IPS DF 4.7 (cell line): ENCODE data around the gene SEMA5A.

Experiments used
- DNase-seq: peaks from one replicate; pipeline ENCODE4 v3.0.0-alpha.2; 2013; ENCODE audit warnings: low spot score; ENCODE audit errors: extremely low read depth

The SEMA5A gene

GRCh38 chr5:9283473-9283872, 262.4 kb downstream of the SEMA5A start:
- no peak for DNase-seq

- no peak for DNase-seq
Observed at GRCh38 chr5:9283021-9283420, 262.9 kb downstream of the SEMA5A start.

- no peak for DNase-seq
Observed at GRCh38 chr5:9282211-9282610, 263.7 kb downstream of the SEMA5A start.

GRCh38 chr5:9279774-9280173, 266.1 kb downstream of the SEMA5A start:
- no peak for DNase-seq

GRCh38 chr5:9278921-9279603, 266.8 kb downstream of the SEMA5A start:
- no peak for DNase-seq

GRCh38 chr5:9269014-9269413, 276.9 kb downstream of the SEMA5A start:
- DNase-seq: no peak

GRCh38 chr5:9268226-9268625, 277.6 kb downstream of the SEMA5A start:
- DNase-seq: no peak

- no peak for DNase-seq
Observed at GRCh38 chr5:9265441-9266287, 280.2 kb downstream of the SEMA5A start.

- DNase-seq: no peak
Observed at GRCh38 chr5:9264301-9264700, 281.6 kb downstream of the SEMA5A start.

GRCh38 chr5:9263656-9264055, 282.2 kb downstream of the SEMA5A start:
- DNase-seq: no peak

- no peak for DNase-seq
Observed at GRCh38 chr5:9251379-9251980, 294.4 kb downstream of the SEMA5A start.

- DNase-seq: no peak
Observed at GRCh38 chr5:9249231-9249630, 296.6 kb downstream of the SEMA5A start.

- no peak for DNase-seq
Observed at GRCh38 chr5:9245071-9245470, 300.8 kb downstream of the SEMA5A start.

- DNase-seq: no peak
Observed at GRCh38 chr5:9244417-9244816, 301.5 kb downstream of the SEMA5A start.

GRCh38 chr5:9241479-9242305, 304.2 kb downstream of the SEMA5A start:
- DNase-seq: no peak

GRCh38 chr5:9240431-9240830, 305.4 kb downstream of the SEMA5A start:
- DNase-seq: no peak

GRCh38 chr5:9239626-9240025, 306.2 kb downstream of the SEMA5A start:
- no peak for DNase-seq

- DNase-seq: no peak
Observed at GRCh38 chr5:9239071-9239470, 306.8 kb downstream of the SEMA5A start.

- DNase-seq: no peak
Observed at GRCh38 chr5:9233712-9234111, 312.2 kb downstream of the SEMA5A start.

GRCh38 chr5:9233035-9233434, 312.8 kb downstream of the SEMA5A start:
- no peak for DNase-seq

- no peak for DNase-seq
Observed at GRCh38 chr5:9231842-9232241, 314.0 kb downstream of the SEMA5A start.

- no peak for DNase-seq
Observed at GRCh38 chr5:9230355-9230754, 315.5 kb downstream of the SEMA5A start.
